Esophagus (tissue), 2 donors: ENCODE data around the gene TRMT1. TPM values are rescaled to one million over a fixed set of nuclear protein-coding genes. Genes with fewer than 3 reads are reported as not detected.
"Not testable (repeated sequence)": the region's sequence is repeated elsewhere in the genome, so short reads cannot be mapped to it uniquely, and the experiment has no call there.

Experiments used
- H3K27ac ChIP-seq, 2 donors: one replicate each; pipeline ENCODE4 v1.5.1; 2013; ENCODE audit warnings: low read depth in 2 of 2, mild to moderate bottlenecking in 2 of 2, inconsistent platforms in 1 of 2, low read length in 1 of 2, moderate library complexity in 1 of 2
- H3K27me3 ChIP-seq, 2 donors: one replicate each; pipeline ENCODE4 v1.6.1; 2013; ENCODE audit warnings: low read length in 2 of 2, control low read depth in 1 of 2, mild to moderate bottlenecking in 1 of 2; ENCODE audit not compliant: insufficient read depth in 2 of 2, control insufficient read depth in 1 of 2
- H3K36me3 ChIP-seq, 2 donors: one replicate each; pipeline ENCODE4 v1.6.1; 2013; ENCODE audit warnings: low read length in 1 of 2; ENCODE audit not compliant: control insufficient read depth in 2 of 2, insufficient read depth in 2 of 2
- H3K4me1 ChIP-seq, 2 donors: one replicate each; pipeline ENCODE4 v1.6.1; 2013; ENCODE audit warnings: low read length in 1 of 2; ENCODE audit not compliant: control insufficient read depth in 2 of 2, insufficient read depth in 2 of 2
- H3K4me3 ChIP-seq, 2 donors: one replicate each; pipeline ENCODE4 v1.5.1; 2013; ENCODE audit warnings: low read length in 2 of 2, mild to moderate bottlenecking in 2 of 2, low read depth in 1 of 2, moderate library complexity in 1 of 2
- H3K9me3 ChIP-seq, 2 donors: one replicate each; pipeline ENCODE4 v1.6.1; 2013; ENCODE audit warnings: mild to moderate bottlenecking in 2 of 2, low read depth in 1 of 2, low read length in 1 of 2, moderate library complexity in 1 of 2; ENCODE audit not compliant: control insufficient read depth in 2 of 2, insufficient read depth in 1 of 2
- WGBS, 2 donors: extraction: QIAGEN DNeasy Blood & Tissue Kit; methylation state at CpG; one replicate each; pipeline ENCODE4 v1.1.7; 2013; 5-methylcytosine and 5-hydroxymethylcytosine counted together
- polyA plus RNA-seq, 2 donors: library from polyadenylated mRNA; stranded (reverse); fragments of 200-250 nt; gene quantifications; one replicate each; pipeline ENCODE4 v1.2.3, GENCODE V29; 2013
- donor health status: healthy with polysubstance abuse.
- donor health status: Bipolar disorder and iron deficiency.

The TRMT1 gene
- polyA plus RNA-seq: 10 to 100 TPM; 34.0 to 59.5 TPM

- peaks cover 4 to 6% of the 10 kb centered on the region in 2 donors for H3K36me3 ChIP-seq
- no peaks in the 10 kb centered on the region for H3K9me3 ChIP-seq
- peaks cover 11 to 13% of the 10 kb centered on the region in 2 donors for H3K4me1 ChIP-seq
- WGBS, 2 donors: 0% methylated on average over 51 of the region's 51 CpGs
- peak within 1 kb of the TSS; percentile 80 to 89 for H3K4me3 ChIP-seq
- no peaks in the 10 kb centered on the region for H3K27me3 ChIP-seq
- H3K27ac ChIP-seq: peak within 1 kb of the TSS; percentile 83 to 91
Observed at GRCh38 chr19:13116282-13117175, at the start of gene TRMT1. Gene TRMT1, minus strand, starts transcription at chr19:13116740. Its CDS starts 341 bp downstream, at chr19:13116399.

DNA sequence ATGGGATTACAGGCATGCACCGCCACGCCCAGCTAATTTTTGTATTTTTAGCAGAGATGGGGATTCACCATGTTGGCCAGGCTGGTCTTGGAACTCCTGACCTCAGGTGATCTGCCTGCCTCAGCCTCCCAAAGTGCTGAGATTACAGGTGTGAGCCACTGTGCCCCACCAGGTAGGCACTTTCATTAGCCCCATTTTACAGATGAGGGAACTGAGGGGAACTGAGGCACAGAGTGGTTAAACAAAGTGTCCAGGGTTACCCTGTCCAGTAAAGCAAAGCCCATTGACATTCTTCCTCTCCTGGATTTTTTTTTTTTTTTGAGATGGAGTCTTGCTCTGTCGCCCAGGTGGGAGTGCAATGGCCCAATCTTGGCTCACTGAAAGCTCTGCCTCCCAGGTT is 49.6 kb upstream of the TRMT1 start:
- 94 to 97% methylated on average over 3 of the region's 3 CpGs for WGBS, 2 donors
- peak overlapping the region in 1 of 2 donors; percentile 17 for H3K27ac ChIP-seq

GRCh38 chr19:13165162-13165997 is 48.8 kb upstream of the TRMT1 start:
- Histone ChIP-seq H3K9me3 (no peaks in the 10 kb centered on the region), H3K27me3 (no peaks in the 10 kb centered on the region), H3K27ac (peak overlapping the region; percentile 96 to 97), H3K4me1 (peaks cover 11 to 15% of the 10 kb centered on the region in 2 donors), H3K4me3 (no peak overlapping the region), H3K36me3 (no peaks in the 10 kb centered on the region)
- 72 to 75% methylated on average over 19 of the region's 19 CpGs for WGBS, 2 donors

More for the DNA sequence above, 49.6 kb upstream of the TRMT1 start:
- H3K4me1 ChIP-seq: peaks cover 11 to 15% of the 10 kb centered on the region in 2 donors
- H3K36me3 ChIP-seq, H3K4me3 ChIP-seq, H3K27me3 ChIP-seq, H3K9me3 ChIP-seq: not testable (repeated sequence)

DNA sequence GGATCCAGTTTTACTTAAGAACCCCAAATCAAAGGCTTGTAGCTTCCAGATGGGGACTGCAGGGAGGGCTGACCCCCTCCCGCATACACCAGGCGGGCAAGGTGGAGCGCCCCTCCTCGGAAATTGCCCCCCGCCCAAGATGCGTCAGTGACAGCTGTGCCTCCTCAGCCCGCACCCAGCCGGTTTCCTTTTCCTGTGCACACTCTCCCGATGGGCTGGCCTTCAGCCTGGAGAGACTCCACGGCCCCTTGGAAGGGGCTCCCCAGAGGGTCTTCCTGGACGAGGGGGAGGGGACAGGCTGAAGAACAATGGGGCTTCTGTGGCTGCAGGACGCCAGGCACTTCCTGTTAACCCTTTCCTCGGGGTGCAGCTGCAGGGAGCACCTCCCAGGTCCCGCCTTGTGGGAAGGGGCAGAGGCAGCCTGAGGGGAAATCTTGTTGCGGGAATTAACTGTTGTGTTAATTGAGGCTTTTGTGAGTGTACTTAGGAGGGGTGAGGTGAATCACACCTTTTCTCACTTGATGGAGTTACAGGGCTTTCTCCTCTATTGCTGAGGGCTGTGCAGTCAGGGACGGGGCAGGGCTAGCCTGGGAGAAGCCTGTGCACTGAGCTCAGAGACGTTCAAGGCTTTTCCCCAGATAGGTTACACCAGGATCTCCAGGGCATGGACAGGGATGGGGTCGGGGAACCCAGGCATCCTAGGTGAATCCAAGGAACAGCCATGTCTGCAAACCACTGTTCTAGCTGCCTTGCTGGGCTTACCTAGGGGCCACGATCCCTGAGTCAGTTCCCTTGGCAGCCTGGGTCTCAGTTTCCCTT is 48.0 kb upstream of the TRMT1 start:
- H3K4me3 ChIP-seq: peak overlapping the region; percentile 1 to 20
- WGBS, 2 donors: 9 to 11% methylated on average over 19 of the region's 19 CpGs
- peak overlapping the region; percentile 96 to 97 for H3K27ac ChIP-seq
- H3K9me3 ChIP-seq: no peaks in the 10 kb centered on the region
- no peaks in the 10 kb centered on the region for H3K27me3 ChIP-seq
- peaks cover 11 to 13% of the 10 kb centered on the region in 2 donors for H3K4me1 ChIP-seq
- H3K36me3 ChIP-seq: no peaks in the 10 kb centered on the region

DNA sequence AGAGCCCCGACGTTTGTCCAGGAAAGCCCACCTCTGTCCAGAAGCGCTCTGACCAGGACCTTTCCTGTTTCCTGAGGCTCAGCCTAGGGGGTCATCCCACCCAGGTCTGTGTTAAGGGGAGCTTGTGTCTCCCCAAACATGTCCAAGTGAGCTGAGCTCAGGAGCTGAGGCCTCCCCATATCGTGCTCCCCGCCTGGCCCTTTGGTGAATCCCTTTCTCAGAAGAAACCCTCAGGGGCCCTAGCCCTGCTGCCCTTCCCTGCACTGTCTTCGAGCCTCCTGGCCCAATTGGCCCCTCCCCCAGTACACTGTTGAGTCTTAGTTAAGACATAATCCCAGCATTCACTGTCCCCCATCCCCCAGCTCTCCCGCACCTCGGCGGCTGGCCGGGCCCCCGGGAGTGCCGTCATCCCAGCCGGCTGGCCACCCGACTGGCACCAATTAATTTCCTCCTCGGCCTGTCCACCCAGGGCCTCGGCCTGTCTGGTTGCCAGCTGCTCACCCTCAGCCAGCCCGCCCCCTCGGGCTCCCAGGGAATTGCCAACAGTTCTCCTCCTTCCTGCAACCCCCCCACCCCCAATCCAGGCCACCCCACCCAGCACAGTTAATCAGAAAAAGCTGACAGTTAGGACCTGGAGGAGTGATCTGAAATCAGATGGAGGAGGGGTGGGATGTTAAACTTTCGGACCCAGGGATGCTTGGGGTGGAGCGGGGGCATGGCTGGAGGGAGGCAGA is 47.2 kb upstream of the TRMT1 start:
- H3K4me1 ChIP-seq: peaks cover 6 to 12% of the 10 kb centered on the region in 2 donors
- no peaks in the 10 kb centered on the region for H3K9me3 ChIP-seq
- 9 to 11% methylated on average over 20 of the region's 20 CpGs for WGBS, 2 donors
- H3K27me3 ChIP-seq: no peaks in the 10 kb centered on the region
- H3K36me3 ChIP-seq: no peaks in the 10 kb centered on the region
- peak overlapping the region; percentile 96 to 97 for H3K27ac ChIP-seq
- H3K4me3 ChIP-seq: peak overlapping the region; percentile 1 to 30

- 1 to 2% methylated on average over 57 to 58 of the region's 58 CpGs for WGBS, 2 donors
- Histone ChIP-seq H3K4me3 (peak overlapping the region; percentile 34 to 35), H3K9me3 (no peaks in the 10 kb centered on the region), H3K27ac (peak overlapping the region; percentile 96 to 97), H3K4me1 (peaks cover 6 to 12% of the 10 kb centered on the region in 2 donors), H3K36me3 (no peaks in the 10 kb centered on the region), H3K27me3 (no peaks in the 10 kb centered on the region)
Observed at GRCh38 chr19:13162724-13163608, 46.4 kb upstream of the TRMT1 start.

DNA sequence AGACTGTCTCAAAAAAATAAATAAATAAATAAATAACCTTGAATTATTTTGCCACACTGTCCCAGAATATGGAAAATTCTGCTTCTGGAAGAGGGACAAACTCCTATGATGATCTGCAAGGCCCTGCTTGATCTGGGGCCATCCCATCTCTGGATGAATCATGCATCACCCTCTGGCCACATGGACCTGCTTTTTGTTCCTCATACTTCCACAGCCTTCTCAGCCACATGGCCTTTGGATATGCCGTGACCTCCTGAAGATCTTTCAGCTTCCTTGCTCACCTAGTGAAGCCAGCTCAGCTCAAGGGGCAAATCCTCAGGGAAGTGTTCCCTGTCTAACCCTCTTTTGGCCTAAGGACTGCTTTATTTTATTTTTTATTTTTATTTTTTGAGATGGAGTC is 44.0 kb upstream of the TRMT1 start:
- 58 to 63% methylated on average over 1 of the region's 1 CpG for WGBS, 2 donors
- Histone ChIP-seq H3K9me3 (no peaks in the 10 kb centered on the region), H3K27me3 (no peaks in the 10 kb centered on the region), H3K4me1 (peaks cover 6 to 14% of the 10 kb centered on the region in 2 donors), H3K36me3 (no peaks in the 10 kb centered on the region), H3K4me3 (no peak overlapping the region), H3K27ac (peak overlapping the region in 1 of 2 donors; percentile 6)

DNA sequence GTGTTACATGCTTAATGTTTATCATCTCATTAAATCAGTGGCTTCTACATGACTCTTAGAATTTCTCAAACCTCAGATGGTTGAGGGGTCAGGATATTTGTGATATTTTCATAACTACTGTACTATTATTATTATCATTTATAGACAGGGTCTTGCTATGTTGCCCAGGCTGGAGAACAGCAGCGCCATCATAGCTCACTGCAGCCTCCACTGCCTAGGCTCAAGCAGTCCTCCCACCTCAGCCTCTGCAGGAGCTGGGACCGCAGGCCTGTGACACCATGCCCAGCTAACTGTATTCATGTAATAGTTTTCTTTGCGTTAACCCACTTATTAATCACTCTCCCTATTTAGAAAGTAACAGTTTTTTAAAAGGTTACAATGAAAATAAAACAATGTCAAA is 43.2 kb upstream of the TRMT1 start:
- 87 to 89% methylated on average over 3 of the region's 3 CpGs for WGBS, 2 donors
- Histone ChIP-seq H3K27ac (no peak overlapping the region), H3K4me1 (peaks cover 4 to 10% of the 10 kb centered on the region in 2 donors), H3K4me3 (no peak overlapping the region), H3K27me3 (no peaks in the 10 kb centered on the region), H3K36me3 (no peaks in the 10 kb centered on the region), H3K9me3 (no peaks in the 10 kb centered on the region)
